Ramos (cell line): ENCODE results near the gene TTPAL.

Experiments used
- in situ Hi-C: fragments of 300-500 bp; cut with MboI; formaldehyde crosslinking; loops from one replicate; pipeline ENCODE4 v1.14.3; 2022; ENCODE audit warnings: low sequenced_read_pairs; ENCODE audit not compliant: unreplicated experiment

Gene TTPAL

GRCh38 chr20:44528309-44528708 is 52.6 kb downstream of the TTPAL start:
- in situ Hi-C loops = no loop called here

- in situ Hi-C loops = no loop called here
These were observed 56.7 kb downstream of the TTPAL start for GRCh38 chr20:44532259-44532980.

- in situ Hi-C loops = no loop called here
These were observed 57.3 kb downstream of the TTPAL start for GRCh38 chr20:44532981-44533331.

- in situ Hi-C loops = no loop called here
These were observed 58.3 kb downstream of the TTPAL start for GRCh38 chr20:44533928-44534327.

GRCh38 chr20:44536175-44536574 is 60.5 kb downstream of the TTPAL start:
- in situ Hi-C loops = no loop called here

- in situ Hi-C loops = no loop called here
These were observed 62.3 kb downstream of the TTPAL start for GRCh38 chr20:44537993-44538392.

GRCh38 chr20:44540834-44541233 is 65.2 kb downstream of the TTPAL start:
- in situ Hi-C loops = no loop called here

- in situ Hi-C loops = no loop called here
These were observed 66.3 kb downstream of the TTPAL start for GRCh38 chr20:44541992-44542391.

GRCh38 chr20:44542890-44543289 is 67.2 kb downstream of the TTPAL start:
- in situ Hi-C loops = no loop called here

- in situ Hi-C loops = no loop called here
These were observed 67.7 kb downstream of the TTPAL start for GRCh38 chr20:44543358-44543757.
